Activated CD4-positive, alpha-beta T cell treated with anti-CD3 and anti-CD28 coated beads, Interleukin-2, amount 50 U/mL, for 24 hours (primary cell): Measurements from ENCODE around the gene CLCN1.
A peak's percentile ranks its signal among the peaks of the same experiment; 100 is the strongest.

Experiments
- DNase-seq, 2 donors: peaks; one replicate each; pipeline ENCODE4 v3.0.0-alpha.2; 2020; ENCODE audit warnings: low read depth in 1 of 2, low spot score in 1 of 2

CLCN1 gene

GRCh38 chr7:143362131-143363015 lies 46.5 kb downstream of the CLCN1 start, which contains the start of gene FAM131B:
TSS of gene FAM131B (minus strand) at chr7:143362713. CDS start at chr7:143362603, 110 bp downstream.
- DNase-seq: no peak

- no peak for DNase-seq
Measured at GRCh38 chr7:143363016-143363937, 47.4 kb downstream of the CLCN1 start.

- DNase-seq: no peak
Measured at GRCh38 chr7:143367972-143368371, 52.1 kb downstream of the CLCN1 start.

GRCh38 chr7:143368387-143368786 lies 52.5 kb downstream of the CLCN1 start:
- no peak for DNase-seq

- DNase-seq: no peak
Measured at GRCh38 chr7:143369678-143370651, 54.1 kb downstream of the CLCN1 start.

- DNase-seq: peak in 1 of 2 donors; percentile 35
Measured at GRCh38 chr7:143372070-143372469, 56.2 kb downstream of the CLCN1 start.

- DNase-seq: no peak
Measured at GRCh38 chr7:143373255-143373794, 57.4 kb downstream of the CLCN1 start.

- no peak for DNase-seq
Measured at GRCh38 chr7:143374561-143374960, 58.6 kb downstream of the CLCN1 start.

GRCh38 chr7:143375298-143376034 lies 59.6 kb downstream of the CLCN1 start:
- no peak for DNase-seq

GRCh38 chr7:143376396-143376795 lies 60.5 kb downstream of the CLCN1 start:
- DNase-seq: no peak

- DNase-seq: no peak
Measured at GRCh38 chr7:143379611-143380259, 63.8 kb downstream of the CLCN1 start.

- peak; percentile 82 to 84 for DNase-seq
Measured at GRCh38 chr7:143380260-143380645, 64.3 kb downstream of the CLCN1 start.

- peak; percentile 78 to 79 for DNase-seq
Measured at GRCh38 chr7:143380646-143381426, 64.9 kb downstream of the CLCN1 start, which contains the start of gene ZYX. TSS of gene ZYX (plus strand) at chr7:143381345. CDS start at chr7:143381572, 227 bp downstream.

GRCh38 chr7:143381427-143382125 lies 65.7 kb downstream of the CLCN1 start:
- no peak for DNase-seq

- DNase-seq: no peak
Measured at GRCh38 chr7:143382126-143382790, 66.3 kb downstream of the CLCN1 start.

- DNase-seq: no peak
Measured at GRCh38 chr7:143382791-143383641, 67.1 kb downstream of the CLCN1 start.
